Vagina (tissue), 2 donors: ENCODE measurements around the gene UNKL. TPM values are rescaled to one million over a fixed set of nuclear protein-coding genes. Genes with fewer than 3 reads are reported as not detected.

Experiments
- DNase-seq, 2 donors: peaks; one replicate each; pipeline ENCODE4 v3.0.0-alpha.2; 2017; ENCODE audit errors: extremely low spot score in 2 of 2
- H3K27ac ChIP-seq: fragments of 200-600 bp; sonication (generic); one replicate; pipeline ENCODE4 v1.5.1; 2019
- H3K27me3 ChIP-seq: fragments of 200-600 bp; sonication (generic); one replicate; pipeline ENCODE4 v1.5.1; 2019
- H3K36me3 ChIP-seq, 2 donors: fragments of 200-600 bp; sonication (generic); one replicate each; pipeline ENCODE4 v1.5.1; 2017 to 2019
- H3K4me1 ChIP-seq: fragments of 200-600 bp; sonication (generic); one replicate; pipeline ENCODE4 v1.5.1; 2019
- H3K4me3 ChIP-seq, 2 donors: fragments of 200-600 bp; sonication (generic); 1 replicate in 1 of 2; 2 replicates in 1 of 2; pipeline ENCODE4 v1.5.1; 2016 to 2019
- H3K9me3 ChIP-seq: fragments of 200-600 bp; sonication (generic); one replicate; pipeline ENCODE4 v1.5.1; 2019
- CTCF ChIP-seq, 3 experiments: fragments of 450-650 bp in 2 of 3; fragments of 200-600 bp in 1 of 3; sonication (generic) in 1 of 3; IDR thresholded peaks; one replicate each; pipeline ENCODE4 v1.5.1; 2017 to 2019; ENCODE audit warnings: antibody characterized with exemption in 3 of 3, mild to moderate bottlenecking in 2 of 3, moderate library complexity in 2 of 3
- POLR2A ChIP-seq, 2 donors: fragments of 450-650 bp; IDR thresholded peaks; one replicate each; pipeline ENCODE4 v1.6.1; 2017; ENCODE audit warnings: antibody characterized with exemption in 2 of 2, mild to moderate bottlenecking in 2 of 2, moderate library complexity in 2 of 2
- POLR2AphosphoS5 ChIP-seq, 2 donors: sonication (generic); formaldehyde crosslinking; IDR thresholded peaks; one replicate each; pipeline ENCODE4 v1.9.0; 2017; ENCODE audit warnings: antibody characterized with exemption in 2 of 2, mild to moderate bottlenecking in 2 of 2, low read depth in 1 of 2; ENCODE audit not compliant: insufficient read depth in 1 of 2
- intact Hi-C: fragments of 100-400 bp; cut with DNase I; formaldehyde crosslinking; loops from one replicate; pipeline ENCODE4 v1.15.1; 2023
- total RNA-seq: library from RNA; depleted of rRNA; stranded (reverse); fragments of >200 nt; gene quantifications from one replicate; pipeline ENCODE4 v1.2.3, GENCODE V29; 2016

UNKL gene
- total RNA-seq, 1 donor from 2014 or later, result 32.9 TPM

- no peak overlapping the region for H3K4me3 ChIP-seq
- no peaks in the 10 kb centered on the region for H3K36me3 ChIP-seq
- TF ChIP-seq CTCF (IDR thresholded peaks at IDR 0.05), result no peak
- no peak for TF ChIP-seq POLR2AphosphoS5 (IDR thresholded peaks at IDR 0.05; ENCODE audit: insufficient read depth in 1 of 2, low read depth in 1 of 2)
- no peak for TF ChIP-seq POLR2A (IDR thresholded peaks at IDR 0.05)
- no peak overlapping the region for H3K27ac ChIP-seq
- H3K9me3 ChIP-seq, result no peaks in the 10 kb centered on the region
- intact Hi-C loops, result loop anchor here (10.0 kb wide), 1 partner anchor 279 kb away; the partner anchor contains the start of gene MAPK8IP3
- H3K27me3 ChIP-seq, result no peaks in the 10 kb centered on the region
- no peak for DNase-seq
- peaks cover 9% of the 10 kb centered on the region for H3K4me1 ChIP-seq
Observed at GRCh38 chr16:1425616-1426370, 11.3 kb upstream of the UNKL start.

GRCh38 chr16:1424028-1424427 lies 9.5 kb upstream of the UNKL start:
- H3K9me3 ChIP-seq, result no peaks in the 10 kb centered on the region
- no peak for TF ChIP-seq POLR2A (IDR thresholded peaks at IDR 0.05)
- TF ChIP-seq CTCF (IDR thresholded peaks at IDR 0.05), result no peak
- no peak for TF ChIP-seq POLR2AphosphoS5 (IDR thresholded peaks at IDR 0.05; ENCODE audit: insufficient read depth in 1 of 2, low read depth in 1 of 2)
- H3K36me3 ChIP-seq, result no peaks in the 10 kb centered on the region
- H3K27ac ChIP-seq, result no peak overlapping the region
- H3K4me3 ChIP-seq, result no peak overlapping the region
- no peak for DNase-seq
- no peaks in the 10 kb centered on the region for H3K27me3 ChIP-seq
- peaks cover 21% of the 10 kb centered on the region for H3K4me1 ChIP-seq
- intact Hi-C loops, result loop anchor here (10.0 kb wide), 1 partner anchor 281 kb away; the partner anchor contains the start of gene MAPK8IP3

GRCh38 chr16:1422076-1422475 lies 7.6 kb upstream of the UNKL start:
- no peak for DNase-seq

GRCh38 chr16:1420111-1420539 lies 5.6 kb upstream of the UNKL start:
- no peak for DNase-seq
- intact Hi-C loops, result loop anchor here (10.0 kb wide), 1 partner anchor 285 kb away; the partner anchor contains the start of gene MAPK8IP3
- TF ChIP-seq CTCF (IDR thresholded peaks at IDR 0.05) (no peak), POLR2AphosphoS5 (IDR thresholded peaks at IDR 0.05; ENCODE audit: insufficient read depth in 1 of 2, low read depth in 1 of 2) (no peak), POLR2A (IDR thresholded peaks at IDR 0.05) (no peak)
- no peaks in the 10 kb centered on the region for H3K27me3 ChIP-seq
- no peaks in the 10 kb centered on the region for H3K9me3 ChIP-seq
- H3K36me3 ChIP-seq, result no peaks in the 10 kb centered on the region
- H3K27ac ChIP-seq, result peak overlapping the region; percentile 86
- peak overlapping the region; percentile 64 to 78 for H3K4me3 ChIP-seq
- H3K4me1 ChIP-seq, result peaks cover 29% of the 10 kb centered on the region

More at GRCh38 chr16:1422076-1422475, 7.6 kb upstream of the UNKL start:
- H3K27ac ChIP-seq, result peak overlapping the region; percentile 86
- TF ChIP-seq CTCF (IDR thresholded peaks at IDR 0.05) (no peak), POLR2AphosphoS5 (IDR thresholded peaks at IDR 0.05; ENCODE audit: insufficient read depth in 1 of 2, low read depth in 1 of 2) (no peak), POLR2A (IDR thresholded peaks at IDR 0.05) (no peak)
- no peaks in the 10 kb centered on the region for H3K27me3 ChIP-seq
- peaks cover 27% of the 10 kb centered on the region for H3K4me1 ChIP-seq
- no peaks in the 10 kb centered on the region for H3K36me3 ChIP-seq
- H3K9me3 ChIP-seq, result no peaks in the 10 kb centered on the region
- H3K4me3 ChIP-seq, result no peak overlapping the region
- intact Hi-C loops, result loop anchor here (10.0 kb wide), 1 partner anchor 283 kb away; the partner anchor contains the start of gene MAPK8IP3

- no peak for TF ChIP-seq POLR2A (IDR thresholded peaks at IDR 0.05)
- H3K4me1 ChIP-seq, result peaks cover 50% of the 10 kb centered on the region
- H3K4me3 ChIP-seq, result no peak overlapping the region
- H3K36me3 ChIP-seq, result peaks cover 0 to 11% of the 10 kb centered on the region in 2 donors
- no peak for DNase-seq
- no peaks in the 10 kb centered on the region for H3K27me3 ChIP-seq
- H3K9me3 ChIP-seq, result no peaks in the 10 kb centered on the region
- intact Hi-C loops, result loop anchor here (10.0 kb wide), 1 partner anchor 52 kb away; no protein-coding TSS in a partner anchor
- no peak overlapping the region for H3K27ac ChIP-seq
Observed at GRCh38 chr16:1416521-1416941, 2.0 kb upstream of the UNKL start.
